Suppressor macrophage treated with lipopolysaccharide for 1 hour (primary cell): ENCODE data around the gene CACNA2D3.

Experiments
- DNase-seq, 3 donors: peaks; one replicate each; pipeline ENCODE4 v3.0.0-alpha.2; 2020 to 2022

CACNA2D3 gene

GRCh38 chr3:54171951-54172350 lies 49.6 kb downstream of the CACNA2D3 start:
- no peak for DNase-seq

GRCh38 chr3:54173371-54173770 lies 51.0 kb downstream of the CACNA2D3 start:
- DNase-seq = no peak

- no peak for DNase-seq
Observed at GRCh38 chr3:54176106-54176505, 53.8 kb downstream of the CACNA2D3 start.

DNA sequence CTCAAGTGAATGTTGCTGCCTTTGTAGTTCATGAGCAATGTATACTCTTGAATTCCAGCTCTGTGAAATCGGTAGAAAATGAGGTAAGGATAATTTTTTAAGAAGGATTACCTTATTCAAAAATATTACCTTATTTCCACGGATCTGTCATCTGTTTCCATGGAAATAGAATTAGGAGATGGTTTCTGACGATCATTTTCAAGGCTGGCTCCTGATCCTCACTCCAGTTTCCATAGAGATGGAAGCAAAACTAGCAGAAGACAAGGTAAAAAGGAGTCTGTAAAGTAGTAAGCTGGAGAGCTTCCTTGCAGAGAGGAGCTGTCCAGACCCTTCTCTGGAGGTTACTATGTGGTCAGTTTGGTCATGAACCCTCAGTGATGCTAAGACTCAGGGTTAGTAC lies 55.5 kb downstream of the CACNA2D3 start:
- no peak for DNase-seq

DNA sequence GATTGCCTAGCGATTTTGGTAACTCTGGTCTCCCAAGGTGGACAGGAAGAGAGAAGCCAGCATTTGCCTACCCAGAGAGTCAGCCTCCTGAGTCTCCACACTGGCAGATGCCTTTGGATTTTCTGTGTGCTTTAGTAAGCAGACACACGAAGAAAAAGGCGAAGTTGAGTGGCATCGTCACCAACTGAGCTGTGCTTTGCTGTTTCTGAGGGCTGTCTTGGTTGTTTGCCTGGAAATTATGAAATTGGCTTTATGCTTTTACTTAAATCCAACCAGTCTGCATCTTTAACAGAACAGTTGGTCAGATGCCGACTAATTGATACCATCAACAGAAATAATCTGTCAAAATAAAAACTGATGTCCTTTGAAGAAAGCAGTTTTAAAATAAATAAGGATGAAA lies 56.0 kb downstream of the CACNA2D3 start:
- no peak for DNase-seq

GRCh38 chr3:54180921-54181320 lies 58.6 kb downstream of the CACNA2D3 start:
- DNase-seq = no peak

DNA sequence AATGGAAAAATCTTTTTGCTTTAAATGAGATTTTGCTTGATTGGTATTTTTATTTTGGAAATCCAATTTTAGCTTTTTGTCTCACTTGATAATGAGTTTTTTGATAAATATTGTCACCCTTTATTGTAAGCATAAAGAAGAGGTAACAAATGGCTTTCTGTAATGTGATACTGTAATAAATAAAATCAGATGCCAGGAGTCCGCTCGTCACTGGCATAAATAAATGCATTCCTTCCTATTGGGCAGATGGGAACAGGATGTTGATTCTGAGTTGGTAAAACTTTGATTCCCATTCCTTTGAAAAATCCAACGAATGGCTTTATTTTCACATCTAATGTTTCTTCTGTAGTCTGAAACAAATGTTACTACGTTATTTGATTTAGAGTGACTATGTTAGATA lies 59.9 kb downstream of the CACNA2D3 start:
- no peak for DNase-seq

GRCh38 chr3:54185740-54186139 lies 63.4 kb downstream of the CACNA2D3 start:
- no peak for DNase-seq

DNA sequence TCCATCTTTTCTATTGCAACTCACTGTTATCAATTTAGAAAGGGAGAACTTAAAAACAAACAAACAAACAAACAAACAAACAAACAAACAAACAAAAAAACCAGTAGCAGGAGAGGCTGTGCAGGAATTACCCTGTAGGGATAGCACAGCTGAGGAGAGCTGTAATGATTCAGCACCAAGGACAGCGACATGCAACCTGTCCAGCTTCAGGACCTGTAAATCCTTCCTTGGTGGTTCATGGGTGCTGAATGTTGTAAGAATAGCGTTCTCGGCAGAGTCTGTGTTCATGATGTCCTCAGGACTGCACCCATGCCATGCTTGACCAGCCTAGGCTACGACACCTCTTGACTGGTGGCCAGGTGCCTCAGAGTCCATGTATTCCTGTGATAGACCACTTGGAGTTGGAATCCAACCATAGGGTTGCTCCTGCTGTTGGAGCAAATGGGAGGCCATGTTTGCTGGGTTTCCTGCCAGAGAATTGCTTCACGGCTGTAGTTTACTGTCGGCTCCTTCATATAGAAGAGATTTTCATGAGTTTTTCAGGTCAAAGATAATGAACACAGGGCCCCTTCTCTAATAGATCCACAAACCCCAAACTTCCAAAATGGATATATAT lies 65.9 kb downstream of the CACNA2D3 start:
- peak; percentile 31 to 64 (median 50) for DNase-seq

GRCh38 chr3:54191220-54191619 lies 68.9 kb downstream of the CACNA2D3 start:
- no peak for DNase-seq

DNA sequence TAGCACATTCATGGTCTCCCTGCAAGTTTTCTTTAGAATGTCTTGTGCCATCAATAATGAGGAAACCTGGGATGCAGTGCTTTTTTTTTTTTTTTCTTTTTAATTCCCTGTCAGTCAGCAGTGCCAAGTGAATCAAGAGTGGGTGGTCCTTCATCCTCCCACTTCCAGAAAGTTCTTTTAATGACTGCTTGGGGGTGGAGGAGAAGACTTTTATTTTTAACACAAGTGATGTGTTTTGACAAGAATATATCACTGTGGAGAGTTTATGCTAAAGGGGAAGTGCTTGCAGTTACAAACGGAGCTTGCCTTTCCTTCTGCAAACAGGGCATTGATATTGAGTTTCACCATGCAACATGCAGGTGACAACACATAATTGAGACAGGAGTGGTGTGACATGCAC lies 69.7 kb downstream of the CACNA2D3 start:
- DNase-seq = no peak

DNA sequence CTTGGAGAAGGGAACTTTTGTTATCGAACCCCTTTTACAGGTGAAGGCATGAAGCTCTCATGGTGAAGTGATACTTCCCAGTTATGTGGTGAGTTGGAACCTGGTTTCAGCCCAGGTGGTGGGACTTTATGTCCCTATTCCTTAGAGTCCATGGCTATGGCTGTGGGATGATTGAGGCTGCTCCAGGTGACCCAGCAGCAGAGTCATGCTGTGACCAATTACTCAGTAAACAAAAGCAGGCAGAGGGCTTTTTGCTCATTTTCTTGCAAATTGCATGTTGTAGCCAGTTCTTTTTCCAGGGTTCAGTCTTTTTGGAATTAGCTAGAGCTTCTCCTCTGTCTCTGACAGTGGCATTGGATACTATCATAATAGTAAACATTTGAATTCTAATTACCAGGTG lies 70.7 kb downstream of the CACNA2D3 start:
- DNase-seq = no peak

GRCh38 chr3:54196360-54196991 lies 74.1 kb downstream of the CACNA2D3 start:
- no peak for DNase-seq

- no peak for DNase-seq
Observed at GRCh38 chr3:54197509-54197908, 75.2 kb downstream of the CACNA2D3 start.

- DNase-seq = no peak
Observed at GRCh38 chr3:54198556-54198955, 76.2 kb downstream of the CACNA2D3 start.

- DNase-seq = no peak
Observed at GRCh38 chr3:54202054-54202453, 79.7 kb downstream of the CACNA2D3 start.

DNA sequence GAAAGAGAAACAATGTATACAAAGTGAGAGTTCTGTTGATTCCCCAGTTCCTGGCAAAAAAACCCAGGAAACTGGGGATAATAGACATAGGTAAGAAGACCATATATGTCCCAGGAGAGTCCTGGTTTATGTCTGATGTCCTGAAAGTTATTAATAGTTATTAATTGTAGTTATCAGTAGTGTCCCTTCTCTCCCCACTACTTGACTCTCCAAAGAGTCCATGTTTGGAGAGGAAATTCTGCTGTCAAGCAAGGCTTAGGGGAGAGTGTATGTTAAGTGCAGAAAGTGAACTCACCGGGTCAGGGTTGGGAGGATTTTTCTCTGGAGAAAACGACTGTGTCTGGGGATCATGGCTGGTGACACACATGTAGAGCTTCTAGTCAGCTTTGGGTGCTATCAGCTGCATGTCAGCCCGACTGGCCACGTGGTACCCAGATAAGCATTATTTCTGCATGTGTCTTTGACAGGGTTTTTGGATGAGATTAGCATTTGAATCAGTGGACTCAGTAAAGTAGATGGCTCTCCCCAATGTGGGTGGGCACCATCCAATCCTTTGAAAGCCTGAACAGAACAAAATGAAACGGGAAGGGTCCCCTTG lies 80.4 kb downstream of the CACNA2D3 start:
- no peak for DNase-seq

GRCh38 chr3:54206874-54207273 lies 84.5 kb downstream of the CACNA2D3 start:
- DNase-seq = no peak

- DNase-seq = no peak
Observed at GRCh38 chr3:54211097-54211496, 88.7 kb downstream of the CACNA2D3 start.

DNA sequence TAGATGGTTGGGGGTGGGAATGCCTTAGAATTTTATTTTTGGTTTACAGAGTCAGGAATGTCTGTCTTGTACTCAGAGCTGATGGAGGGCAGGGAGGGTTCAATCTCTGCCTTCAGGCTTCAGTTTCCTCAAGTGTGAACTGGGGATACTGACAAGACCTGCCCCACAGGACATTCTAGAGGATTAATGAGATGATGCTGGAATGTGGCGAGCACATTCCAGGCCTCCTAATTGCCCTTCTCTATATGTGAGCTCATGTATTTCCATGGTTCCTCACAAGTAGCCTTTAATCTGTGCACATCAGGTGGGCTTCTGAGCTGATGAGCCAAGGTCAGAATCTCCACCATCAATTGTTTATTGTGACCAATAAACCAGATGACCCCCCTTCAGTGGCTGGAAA lies 90.4 kb downstream of the CACNA2D3 start:
- DNase-seq = no peak

GRCh38 chr3:54213907-54214306 lies 91.6 kb downstream of the CACNA2D3 start:
- no peak for DNase-seq

DNA sequence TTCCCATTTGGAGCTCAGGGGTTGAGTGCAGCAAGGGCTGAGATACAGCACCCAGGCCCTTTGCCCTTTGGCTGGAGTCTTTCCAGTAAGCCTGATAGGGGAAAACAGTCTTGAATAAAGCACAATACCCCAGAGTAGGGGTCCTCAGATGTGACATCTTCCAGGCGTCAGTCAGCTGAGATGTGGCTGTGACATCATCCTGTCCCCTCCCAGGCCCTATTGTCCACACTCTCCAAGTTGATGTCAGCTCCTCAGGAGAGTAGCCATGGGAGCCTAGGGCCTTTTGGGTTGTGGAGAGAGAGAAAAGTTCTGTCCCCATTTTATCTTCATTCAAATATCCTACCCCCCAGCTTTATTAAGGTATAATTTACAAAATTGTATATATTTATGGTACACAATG lies 92.5 kb downstream of the CACNA2D3 start:
- DNase-seq = no peak

DNA sequence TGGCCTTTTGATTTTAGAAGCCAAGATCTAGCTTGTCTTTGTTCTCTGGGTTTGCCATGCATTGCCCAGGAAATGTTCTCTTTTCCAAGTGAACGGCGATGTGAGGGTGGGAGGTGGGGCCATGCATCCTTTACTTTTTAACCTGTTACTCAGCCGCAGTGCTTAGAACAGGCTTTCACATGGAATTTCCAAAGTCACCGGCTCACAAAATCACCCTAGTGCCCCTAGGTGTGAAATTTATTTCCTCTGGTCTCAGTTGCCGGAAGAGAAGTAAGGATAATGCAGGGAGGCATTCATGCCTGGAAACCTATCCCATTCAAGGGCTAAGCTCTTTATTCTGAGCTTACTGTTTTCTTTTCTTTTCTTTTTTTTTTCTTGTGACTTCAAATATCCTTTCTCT lies 93.2 kb downstream of the CACNA2D3 start:
- no peak for DNase-seq

- no peak for DNase-seq
Observed at GRCh38 chr3:54217828-54218227, 95.5 kb downstream of the CACNA2D3 start.

- DNase-seq = no peak
Observed at GRCh38 chr3:54222316-54222715, 100.0 kb downstream of the CACNA2D3 start.
